Gastrocnemius medialis (tissue), 4 donors: ENCODE results near the gene IL4. TPM values are rescaled to one million over a fixed set of nuclear protein-coding genes. Genes with fewer than 3 reads are reported as not detected.

ENCODE experiments used
- ATAC-seq, 2 donors: fragments of 150-250 bp; one replicate each; pipeline ENCODE4 v1.9.1; 2016
- DNase-seq, 2 donors: peaks; one replicate each; pipeline ENCODE4 v3.0.0-alpha.2; 2019
- H3K27ac ChIP-seq, 4 donors: fragments of 200-600 bp; sonication (generic); 1 replicate in 1 of 4; 2 replicates in 3 of 4; pipeline ENCODE4 v1.5.1; 2016 to 2018; ENCODE audit warnings: mild to moderate bottlenecking in 2 of 4, moderate library complexity in 1 of 4
- H3K27me3 ChIP-seq, 3 donors: fragments of 200-600 bp; sonication (generic) in 2 of 3; 1 replicate in 1 of 3; 2 replicates in 2 of 3; pipeline versions ENCODE4 v1.5.1 to v1.6.0; 2016 to 2019; ENCODE audit warnings: mild to moderate bottlenecking in 1 of 3, moderate library complexity in 1 of 3
- H3K36me3 ChIP-seq, 2 donors: fragments of 200-600 bp; sonication (generic) in 1 of 2; one replicate each; pipeline ENCODE4 v1.5.1; 2017 to 2018
- H3K4me1 ChIP-seq, 2 donors: fragments of 200-600 bp; sonication (generic) in 1 of 2; one replicate each; pipeline ENCODE4 v1.5.1; 2016 to 2017; ENCODE audit warnings: mild to moderate bottlenecking in 2 of 2
- H3K4me3 ChIP-seq, 4 donors: fragments of 200-600 bp; sonication (generic) in 3 of 4; 1 replicate in 1 of 4; 2 replicates in 3 of 4; pipeline ENCODE4 v1.5.1; 2016 to 2019; ENCODE audit warnings: mild to moderate bottlenecking in 2 of 4
- H3K9me3 ChIP-seq, 3 donors: fragments of 200-600 bp; sonication (generic) in 2 of 3; 1 replicate in 1 of 3; 2 replicates in 2 of 3; pipeline ENCODE4 v1.5.1; 2016 to 2019
- CTCF ChIP-seq, 5 experiments: fragments of 450-650 bp in 3 of 5; fragments of 200-600 bp in 2 of 5; sonication (generic) in 2 of 5; IDR thresholded peaks in 4 of 5; conservative IDR thresholded peaks in 1 of 5; 1 replicate in 4 of 5; 2 replicates in 1 of 5; pipeline ENCODE4 v1.5.1; 2016 to 2019; ENCODE audit warnings: antibody characterized with exemption in 5 of 5, mild to moderate bottlenecking in 3 of 5, moderate library complexity in 3 of 5
- POLR2A ChIP-seq, 2 donors: fragments of 450-650 bp; IDR thresholded peaks; one replicate each; pipeline ENCODE4 v1.6.1; 2017; ENCODE audit warnings: antibody characterized with exemption in 2 of 2, mild to moderate bottlenecking in 2 of 2, moderate library complexity in 2 of 2
- in situ Hi-C, 4 donors: fragments of 200-750 bp; cut with MboI; loops; one replicate each; pipeline versions ENCODE4 v1.15.0 to v1.8.0; 2017; ENCODE audit warnings: low sequenced_read_pairs in 4 of 4
- intact Hi-C: fragments of 100-400 bp; cut with DNase I; formaldehyde crosslinking; loops from one replicate; pipeline ENCODE4 v1.15.1; 2023; ENCODE audit warnings: low total_unique reads
- total RNA-seq, 4 donors: library from RNA; depleted of rRNA; stranded (reverse); fragments of >200 nt; gene quantifications; one replicate each; pipeline versions ENCODE4 v1.1.0 to v1.2.3, GENCODE V29; 2016

IL4 gene
- total RNA-seq, 4 donors from 2014 or later = not detected

GRCh38 chr5:132704875-132705274 is 31.1 kb downstream of the IL4 start:
- Histone ChIP-seq H3K4me1 (no peaks in the 10 kb centered on the region), H3K27ac (no peak overlapping the region), H3K9me3 (no peaks in the 10 kb centered on the region), H3K27me3 (no peaks in the 10 kb centered on the region), H3K36me3 (no peaks in the 10 kb centered on the region), H3K4me3 (no peak overlapping the region)
- no peak for TF ChIP-seq CTCF (IDR thresholded peaks at IDR 0.05 in 4 of 5, conservative IDR thresholded peaks at IDR 0.05 in 1 of 5)
- no peak for TF ChIP-seq POLR2A (IDR thresholded peaks at IDR 0.05)
- intact Hi-C loops (no loop called here), in situ Hi-C loops (no loop called here)
- no peak for DNase-seq
- no peak for ATAC-seq

GRCh38 chr5:132708645-132709044 is 34.9 kb downstream of the IL4 start:
- in situ Hi-C loops = no loop called here

GRCh38 chr5:132714456-132715307 is 40.9 kb downstream of the IL4 start:
- no peak for DNase-seq
- Histone ChIP-seq H3K27me3 (no peaks in the 10 kb centered on the region), H3K4me1 (peaks cover 0 to 5% of the 10 kb centered on the region in 2 donors), H3K9me3 (no peaks in the 10 kb centered on the region), H3K36me3 (no peaks in the 10 kb centered on the region), H3K27ac (no peak overlapping the region), H3K4me3 (no peak overlapping the region)
- ATAC-seq = no peak
- in situ Hi-C loops (no loop called here), intact Hi-C loops (no loop called here)
- TF ChIP-seq POLR2A (IDR thresholded peaks at IDR 0.05) (no peak), CTCF (IDR thresholded peaks at IDR 0.05 in 4 of 5, conservative IDR thresholded peaks at IDR 0.05 in 1 of 5) (peak in 1 of 5 experiments; percentile 22)

More at GRCh38 chr5:132708645-132709044, 34.9 kb downstream of the IL4 start:
- ATAC-seq (no peak), DNase-seq (no peak)
- intact Hi-C loops = no loop called here
- TF ChIP-seq CTCF (IDR thresholded peaks at IDR 0.05 in 4 of 5, conservative IDR thresholded peaks at IDR 0.05 in 1 of 5) = no peak
- no peak for TF ChIP-seq POLR2A (IDR thresholded peaks at IDR 0.05)
- no peaks in the 10 kb centered on the region for H3K4me1 ChIP-seq
- H3K9me3 ChIP-seq = no peaks in the 10 kb centered on the region
- no peaks in the 10 kb centered on the region for H3K36me3 ChIP-seq
- H3K27me3 ChIP-seq = no peaks in the 10 kb centered on the region
- no peak overlapping the region for H3K4me3 ChIP-seq
- no peak overlapping the region for H3K27ac ChIP-seq

GRCh38 chr5:132718544-132719312 is 44.9 kb downstream of the IL4 start:
- peaks cover 0 to 5% of the 10 kb centered on the region in 2 donors for H3K4me1 ChIP-seq
- H3K4me3 ChIP-seq = no peak overlapping the region
- no peak for DNase-seq
- no peak overlapping the region for H3K27ac ChIP-seq
- no peak for TF ChIP-seq CTCF (IDR thresholded peaks at IDR 0.05 in 4 of 5, conservative IDR thresholded peaks at IDR 0.05 in 1 of 5)
- no peak for TF ChIP-seq POLR2A (IDR thresholded peaks at IDR 0.05)
- no peaks in the 10 kb centered on the region for H3K27me3 ChIP-seq
- intact Hi-C loops = no loop called here
- in situ Hi-C loops = no loop called here
- no peaks in the 10 kb centered on the region for H3K36me3 ChIP-seq
- H3K9me3 ChIP-seq = no peaks in the 10 kb centered on the region
- no peak for ATAC-seq
